GM19372 (cell line): ENCODE data around the gene PPP1R12C.
"Not testable (repeated sequence)": the region's sequence is repeated elsewhere in the genome, so short reads cannot be mapped to it uniquely, and the experiment has no call there.

Source experiments
- ATAC-seq: cut with Tn5 transposase; IDR thresholded peaks from one replicate; pipeline ENCODE4 v1.9.1; 2021; ENCODE audit warnings: mild to moderate bottlenecking, low read depth, moderate library complexity; ENCODE audit not compliant: unreplicated experiment

PPP1R12C gene

DNA sequence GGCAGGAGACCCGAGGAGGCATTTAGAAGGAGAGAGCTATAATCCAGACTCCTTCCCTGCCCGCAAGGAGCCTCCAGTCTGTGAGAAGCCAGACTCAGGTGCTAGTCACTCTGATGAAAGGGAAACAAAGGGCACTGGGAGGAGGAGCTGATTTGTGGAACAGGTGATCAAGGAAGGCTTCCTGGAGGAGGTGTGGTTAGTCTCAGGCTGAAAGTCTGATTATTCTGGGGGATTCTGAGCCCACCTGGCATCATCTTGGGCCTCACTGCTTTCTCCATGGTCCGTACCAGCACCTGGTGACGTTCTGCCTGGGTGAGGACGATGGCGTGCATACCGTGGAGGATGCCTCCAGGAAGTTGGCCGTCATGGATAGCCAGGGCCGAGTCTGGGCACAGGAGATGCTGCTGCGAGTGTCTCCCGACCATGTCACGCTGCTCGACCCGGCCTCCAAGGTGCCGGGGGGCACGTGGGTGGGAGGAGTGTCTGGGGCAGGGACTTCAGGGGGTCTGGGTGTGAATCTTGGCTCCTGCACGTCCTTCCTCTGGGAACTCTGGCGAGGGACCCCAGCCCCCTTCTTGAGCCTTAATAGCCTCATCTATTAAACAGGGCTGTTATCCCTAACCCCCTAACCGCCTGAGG lies 37.9 kb downstream of the PPP1R12C start:
- ATAC-seq, result no peak

DNA sequence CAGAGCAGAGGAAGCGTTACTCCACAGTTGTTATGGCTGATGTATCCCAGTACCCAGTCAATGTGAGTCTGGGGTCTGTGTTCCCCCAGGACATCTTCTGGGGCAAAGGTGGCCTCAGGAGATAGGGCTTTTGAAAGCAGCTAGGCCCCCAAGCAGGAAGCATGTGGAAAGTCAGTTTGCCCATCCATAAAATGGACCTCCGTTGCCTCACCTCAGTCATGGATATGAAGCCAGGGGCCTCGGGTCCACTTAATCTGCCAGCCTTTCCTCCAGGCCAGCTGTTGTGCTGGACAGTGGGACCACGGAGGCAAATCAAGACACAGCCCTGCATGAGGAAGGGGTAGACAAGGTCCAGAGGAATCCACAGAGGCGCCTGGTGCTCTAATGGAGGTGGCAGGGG lies 38.4 kb downstream of the PPP1R12C start:
- no peak for ATAC-seq

DNA sequence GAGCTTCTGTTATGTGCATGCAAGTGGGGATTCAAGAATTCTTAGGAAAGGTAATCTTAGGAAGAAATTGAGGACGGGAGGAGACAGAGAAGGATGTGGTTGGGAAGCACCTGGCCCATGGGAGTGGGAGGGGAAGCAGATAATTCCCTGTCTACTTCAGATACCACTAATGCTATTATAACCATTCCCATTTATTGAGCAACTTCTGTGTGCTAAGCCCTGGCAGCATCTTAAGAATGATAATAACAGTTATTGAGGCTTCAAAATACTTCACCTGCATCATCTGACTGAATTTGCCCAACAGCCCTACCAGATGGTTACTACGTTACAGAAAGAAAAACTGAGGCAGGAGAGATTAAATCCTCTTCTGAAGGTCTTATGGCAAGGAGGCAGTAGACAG lies 40.3 kb downstream of the PPP1R12C start:
- ATAC-seq, result no peak

GRCh38 chr19:55076321-55076720 lies 41.1 kb downstream of the PPP1R12C start:
- no peak for ATAC-seq

- no peak for ATAC-seq
These were observed 42.0 kb downstream of the PPP1R12C start, which contains the start of gene EPS8L1 for GRCh38 chr19:55075371-55075998. TSS of gene EPS8L1 (plus strand) at chr19:55075869. CDS start at chr19:55076445, 576 bp downstream.

DNA sequence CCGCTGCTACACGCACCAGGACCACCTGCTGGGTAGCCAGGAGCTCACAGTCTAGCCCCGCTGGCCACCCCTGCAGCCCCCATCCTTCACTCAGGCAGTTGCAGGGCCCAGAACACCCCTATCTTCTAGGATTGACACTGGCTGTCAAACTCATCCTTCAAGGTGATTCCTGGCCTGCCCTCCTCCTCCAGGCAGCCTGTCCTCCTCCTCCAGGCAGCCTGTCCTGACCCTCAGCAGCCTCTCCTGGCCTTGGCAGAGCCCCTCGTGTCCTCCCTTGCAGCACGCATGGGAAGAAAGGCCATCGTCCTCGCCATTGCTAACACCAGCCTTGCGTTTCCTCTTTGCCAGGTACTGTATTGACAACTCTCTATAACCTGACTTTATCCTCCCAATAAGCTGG lies 45.5 kb downstream of the PPP1R12C start:
- no peak for ATAC-seq

GRCh38 chr19:55071129-55071502 lies 46.3 kb downstream of the PPP1R12C start:
- ATAC-seq, result no peak

DNA sequence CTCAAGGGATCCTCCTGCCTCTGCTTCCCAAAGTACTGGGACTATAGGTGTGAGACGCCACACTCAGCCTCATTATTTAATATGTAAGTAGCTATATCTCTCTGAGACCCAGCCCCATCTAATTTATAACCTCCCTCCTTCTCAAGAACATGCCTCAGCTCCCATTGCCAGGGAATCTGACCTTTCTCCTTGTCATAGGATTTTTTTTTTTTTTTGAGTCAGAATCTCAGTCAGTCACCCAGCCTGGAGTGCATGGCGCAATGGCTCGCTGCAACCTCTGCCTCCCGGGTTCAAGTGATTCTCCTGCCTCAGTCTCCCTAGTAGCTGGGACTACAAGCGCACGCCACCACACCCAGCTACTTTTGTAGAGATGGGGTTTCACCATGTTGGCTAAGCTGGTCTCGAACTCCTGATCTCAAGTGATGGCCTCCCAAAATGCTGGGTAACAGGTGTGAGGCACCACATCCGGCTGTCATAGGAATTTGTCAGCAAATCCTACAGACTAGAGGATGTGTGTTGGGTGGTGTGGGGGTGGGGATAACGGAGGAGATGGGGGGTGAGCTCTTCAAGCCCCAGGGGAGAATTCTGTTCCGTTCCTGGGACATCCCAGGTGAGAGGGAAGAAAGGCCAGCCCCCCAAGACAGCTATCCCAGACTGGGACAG lies 46.8 kb downstream of the PPP1R12C start:
- ATAC-seq, result no peak

GRCh38 chr19:55069865-55070197 lies 47.6 kb downstream of the PPP1R12C start:
- no peak for ATAC-seq

DNA sequence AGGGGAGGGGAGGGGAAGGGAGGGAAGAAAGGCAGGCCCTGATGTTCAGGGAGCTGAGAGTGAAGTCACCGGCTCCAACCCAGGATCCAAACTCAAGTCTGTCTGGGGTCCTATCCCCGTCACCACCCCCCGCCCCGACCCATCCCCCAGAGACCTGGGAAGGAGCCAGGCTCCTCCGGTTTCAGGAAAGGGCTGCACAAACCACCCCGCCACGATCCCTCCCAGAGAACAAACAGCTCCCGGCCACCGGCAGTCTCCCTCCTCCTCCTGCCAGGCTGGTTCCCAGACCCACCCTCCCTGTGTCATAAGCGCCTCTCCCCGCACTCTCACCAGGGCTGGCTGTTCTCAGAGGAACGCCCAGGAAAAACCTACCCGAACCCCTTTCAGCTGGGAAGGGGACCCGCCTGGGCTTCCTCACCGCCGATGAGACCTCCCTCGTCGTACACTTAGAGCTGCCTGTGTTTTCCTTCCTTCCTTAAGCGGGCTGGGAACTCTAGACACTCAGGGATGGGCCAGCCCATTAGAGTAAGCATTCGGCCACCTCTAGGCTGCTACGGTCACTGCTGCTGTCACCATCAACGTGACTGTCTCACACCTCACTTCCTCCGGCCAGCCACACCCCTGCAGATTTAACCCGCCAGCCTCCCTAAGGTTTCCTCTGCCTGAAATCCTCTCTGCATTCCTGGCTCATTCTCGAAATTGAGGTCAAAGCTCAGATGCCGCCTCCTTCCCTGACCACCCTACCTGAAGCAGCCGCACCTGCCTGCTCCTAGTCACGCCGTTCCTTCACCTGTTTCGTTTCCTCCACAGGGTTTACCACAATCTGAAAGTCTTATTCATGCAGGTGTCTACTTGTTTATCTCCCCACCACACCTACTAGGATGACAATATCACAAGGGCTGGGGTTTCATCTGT lies 48.2 kb downstream of the PPP1R12C start:
- ATAC-seq, result no peak

- ATAC-seq, result no peak
These were observed 49.6 kb downstream of the PPP1R12C start for GRCh38 chr19:55067869-55068268.

DNA sequence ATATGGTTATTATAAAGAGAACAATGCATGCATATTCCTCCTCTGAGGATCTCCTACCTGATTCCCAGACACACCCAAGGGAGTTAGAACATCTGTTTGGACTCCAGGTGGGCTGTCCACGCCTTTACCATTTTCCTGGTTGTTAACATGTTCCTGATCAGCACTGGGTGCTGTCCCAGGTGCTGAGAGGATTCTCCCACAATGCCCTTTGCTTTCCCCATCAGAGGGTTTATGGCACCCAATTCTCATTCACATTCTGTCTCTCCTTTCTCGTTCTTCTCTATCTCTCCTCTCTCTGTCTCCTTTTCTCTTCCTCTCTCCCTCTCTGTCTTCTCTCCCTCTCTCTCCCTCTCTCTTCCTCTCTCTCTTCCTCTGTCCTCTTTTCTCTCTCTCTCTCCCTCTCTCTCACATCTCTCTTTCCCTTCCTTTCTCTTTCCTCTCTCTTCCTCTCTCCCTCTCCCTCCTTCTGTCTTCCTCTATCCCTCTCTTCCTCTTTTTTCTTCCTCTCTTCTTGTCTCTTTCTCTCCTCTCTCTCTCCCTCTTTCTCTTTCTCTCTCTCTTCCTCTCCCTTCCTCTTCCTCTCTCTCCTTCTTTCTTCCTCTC lies 51.2 kb downstream of the PPP1R12C start:
- no peak for ATAC-seq

DNA sequence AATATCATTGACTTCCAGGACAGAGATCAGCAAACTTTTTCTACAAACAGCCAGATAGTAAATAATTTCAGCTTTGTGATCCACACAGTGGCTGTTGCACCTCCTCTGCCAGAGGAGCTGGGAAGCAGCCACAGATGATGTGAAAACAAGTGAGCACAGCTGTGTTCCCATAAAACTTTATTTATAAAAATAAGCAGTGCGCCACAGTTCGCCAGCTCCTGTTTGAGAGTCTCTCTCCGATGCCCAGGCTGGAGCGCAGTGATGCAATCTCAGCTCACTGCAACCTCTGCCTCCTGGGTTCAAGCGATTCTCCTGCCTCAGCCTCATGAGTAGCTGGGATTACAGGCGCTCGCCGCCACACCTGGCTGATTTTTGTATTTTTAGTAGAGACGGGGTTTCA lies 51.9 kb downstream of the PPP1R12C start:
- ATAC-seq, result not testable (repeated sequence)

GRCh38 chr19:55063492-55063843 lies 54.0 kb downstream of the PPP1R12C start:
- ATAC-seq, result no peak

GRCh38 chr19:55062735-55063491 lies 54.5 kb downstream of the PPP1R12C start, which contains the start of gene RDH13:
TSS of gene RDH13 (minus strand) at chr19:55063148. CDS start at chr19:55063032, 116 bp downstream.
- ATAC-seq, result peak; percentile 70

DNA sequence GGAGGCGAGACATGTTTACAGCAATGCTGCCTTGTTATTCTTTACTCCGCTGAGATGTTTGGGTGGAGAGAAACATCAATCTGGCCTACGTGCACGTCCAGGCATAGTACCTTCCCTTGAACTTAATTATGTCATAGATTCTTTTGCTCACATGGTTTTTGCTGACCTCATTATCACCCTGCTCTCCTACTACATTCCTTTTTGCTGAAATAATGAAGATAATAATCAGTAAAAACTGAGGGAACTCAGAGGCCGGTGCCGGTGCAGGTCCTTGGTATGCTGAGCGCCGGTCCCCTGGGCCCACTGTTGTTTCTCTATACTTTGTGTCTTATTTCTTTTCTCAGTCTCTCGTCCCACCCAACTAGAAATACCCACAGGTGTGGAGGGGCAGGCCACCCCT lies 57.1 kb downstream of the PPP1R12C start:
- ATAC-seq, result not testable (repeated sequence)

GRCh38 chr19:55058781-55059610 lies 58.4 kb downstream of the PPP1R12C start:
- no peak for ATAC-seq

- ATAC-seq, result no peak
These were observed 60.6 kb downstream of the PPP1R12C start for GRCh38 chr19:55056827-55057226.

GRCh38 chr19:55053735-55054134 lies 63.7 kb downstream of the PPP1R12C start:
- no peak for ATAC-seq
